H1 (cell line): Measurements from ENCODE around the gene PIF1. TPM values are rescaled to one million over a fixed set of nuclear protein-coding genes. Genes with fewer than 3 reads are reported as not detected.

Source experiments
- ASH2L ChIP-seq: fragments of 200-600, 300-600 bp; sonication (generic); IDR thresholded peaks from one replicate; pipeline ENCODE4 v1.7.1; 2017; ENCODE audit warnings: low read length
- CBX5 ChIP-seq: fragments of 300-800, 300-1000 bp; sonication (generic); IDR thresholded peaks from 2 replicates; pipeline ENCODE4 v1.7.1; 2016; ENCODE audit warnings: antibody characterized with exemption, low read length, low read depth
- CEBPB ChIP-seq: IDR thresholded peaks from 2 replicates; pipeline ENCODE4 v1.6.1; 2012; ENCODE audit warnings: low read depth, low read length
- CHD1 ChIP-seq: IDR thresholded peaks from 2 replicates; pipeline ENCODE4 v1.6.1; 2012; ENCODE audit warnings: low read depth, low read length, improper control_type of control experiment
- CHD2 ChIP-seq: IDR thresholded peaks from 2 replicates; pipeline ENCODE4 v1.6.1; 2012; ENCODE audit warnings: low read length, improper control_type of control experiment
- CHD7 ChIP-seq: fragments of 300-600 bp; sonication (generic); IDR thresholded peaks from 2 replicates; pipeline ENCODE4 v1.7.1; 2012; ENCODE audit warnings: low read length, moderate library complexity, mild to moderate bottlenecking, inconsistent platforms; ENCODE audit not compliant: insufficient replicate concordance
- JUN ChIP-seq: IDR thresholded peaks from 2 replicates; pipeline ENCODE4 v1.6.1; 2011; ENCODE audit warnings: low read depth, mild to moderate bottlenecking, improper control_type of control experiment, low read length
- TAF1 ChIP-seq: IDR thresholded peaks from 2 replicates; pipeline ENCODE4 v1.6.1; 2011; ENCODE audit warnings: mild to moderate bottlenecking, low read depth, low read length
- YY1 ChIP-seq: IDR thresholded peaks from 2 replicates; pipeline ENCODE4 v1.6.1; 2011; ENCODE audit warnings: low read depth, mild to moderate bottlenecking, low read length
- polyA plus RNA-seq, 7 experiments: library from polyadenylated mRNA; depleted of rRNA in 3 of 7; stranded (reverse) in 5 of 7; unstranded in 2 of 7; fragments of >200 nt in 5 of 7; fragments of 200-250 nt in 2 of 7; gene quantifications; 1 replicate in 5 of 7; 2 replicates in 1 of 7; 4 replicates in 1 of 7; pipeline versions ENCODE4 v1.2.1 to v1.2.3, GENCODE V29; 2011 to 2013; ENCODE audit warnings: missing spikeins in 2 of 7, mixed read lengths in 2 of 7
- total RNA-seq: library from RNA; stranded (reverse); fragmentation: NEBNext Ultra II Directional; extraction: Animal tissue kit (Norgen Biotek cat#: 25700); gene quantifications from 2 replicates; pipeline ENCODE4 v1.2.1, GENCODE V29; 2021

Gene PIF1
- total and polyA plus RNA-seq, 2 of the 8 experiments (the other 6 are each of a cell fraction or from before 2014, with no cell fraction given): 73.3 to 138 TPM

- TF ChIP-seq ASH2L: no peak
- TF ChIP-seq YY1: no peak
- TF ChIP-seq CEBPB: no peak
- no peak for TF ChIP-seq CHD1
- TF ChIP-seq CHD2: no peak
- no peak for TF ChIP-seq TAF1
- TF ChIP-seq JUN: no peak
- TF ChIP-seq CHD7: no peak
- TF ChIP-seq CBX5: no peak
These were observed 37.0 kb upstream of the PIF1 start (continued) for GRCh38 chr15:64862408-64862807.
